ENCODE measurements around the gene SLC2A4. TPM values are rescaled to one million over a fixed set of nuclear protein-coding genes. Genes with fewer than 3 reads are reported as not detected.

The SLC2A4 gene
- total RNA-seq, 2 donors from 2014 or later: 1.2 to 7.7 TPM

GRCh38 chr17:7266784-7267183 lies 14.7 kb upstream of the SLC2A4 start:
- peaks cover 4 to 16% of the 10 kb centered on the region in 2 donors for H3K4me1 ChIP-seq (ENCODE audit: control insufficient read depth in 1 of 2, low read depth in 2 of 2)
- H3K27ac ChIP-seq: no peak overlapping the region
- DNase-seq (ENCODE audit: low spot score): no peak
- H3K36me3 ChIP-seq: no peaks in the 10 kb centered on the region
- no peak for TF ChIP-seq CTCF (IDR thresholded peaks at IDR 0.05)
- peaks cover 9% of the 10 kb centered on the region for H3K27me3 ChIP-seq (replicated peaks; ENCODE audit: insufficient read depth)
- no peak for ATAC-seq (ENCODE audit: insufficient number of reproducible peaks, low FRiP score, low read depth)
- no peaks in the 10 kb centered on the region for H3K9me3 ChIP-seq
- no peak overlapping the region for H3K4me3 ChIP-seq

GRCh38 chr17:7279448-7279847 lies 2.1 kb upstream of the SLC2A4 start:
- H3K4me3 ChIP-seq: no peak overlapping the region
- ATAC-seq (ENCODE audit: insufficient number of reproducible peaks, low FRiP score, low read depth) (no peak), DNase-seq (ENCODE audit: low spot score) (no peak)
- H3K4me1 ChIP-seq (ENCODE audit: control insufficient read depth in 1 of 2, low read depth in 2 of 2): peaks cover 13 to 26% of the 10 kb centered on the region in 2 donors
- H3K27me3 ChIP-seq (replicated peaks; ENCODE audit: insufficient read depth): no peaks in the 10 kb centered on the region
- H3K36me3 ChIP-seq: no peaks in the 10 kb centered on the region
- no peak overlapping the region for H3K27ac ChIP-seq
- H3K9me3 ChIP-seq: no peaks in the 10 kb centered on the region
- TF ChIP-seq CTCF (IDR thresholded peaks at IDR 0.05): no peak

- Histone ChIP-seq H3K36me3 (no peaks in the 10 kb centered on the region), H3K27ac (peak overlapping the region; percentile 82 to 90), H3K4me1 (ENCODE audit: control insufficient read depth in 1 of 2, low read depth in 2 of 2) (peaks cover 13 to 26% of the 10 kb centered on the region in 2 donors), H3K4me3 (peak overlapping the region; percentile 73), H3K27me3 (replicated peaks; ENCODE audit: insufficient read depth) (no peaks in the 10 kb centered on the region), H3K9me3 (no peaks in the 10 kb centered on the region)
- ATAC-seq (ENCODE audit: insufficient number of reproducible peaks, low FRiP score, low read depth) (peak; percentile 37), DNase-seq (ENCODE audit: low spot score) (peak; percentile 33)
- TF ChIP-seq CTCF (IDR thresholded peaks at IDR 0.05): peak; percentile 88
Measured at GRCh38 chr17:7280519-7281073, 922 bp upstream of the SLC2A4 start.

GRCh38 chr17:7281953-7282751 lies 634 bp downstream of the SLC2A4 start:
- H3K36me3 ChIP-seq: no peaks in the 10 kb centered on the region
- no peak overlapping the region for H3K27ac ChIP-seq
- no peak for TF ChIP-seq CTCF (IDR thresholded peaks at IDR 0.05)
- H3K4me3 ChIP-seq: peak overlapping the region; percentile 73
- no peaks in the 10 kb centered on the region for H3K27me3 ChIP-seq (replicated peaks; ENCODE audit: insufficient read depth)
- DNase-seq (ENCODE audit: low spot score): no peak
- peaks cover 13 to 26% of the 10 kb centered on the region in 2 donors for H3K4me1 ChIP-seq (ENCODE audit: control insufficient read depth in 1 of 2, low read depth in 2 of 2)
- no peaks in the 10 kb centered on the region for H3K9me3 ChIP-seq
- no peak for ATAC-seq (ENCODE audit: insufficient number of reproducible peaks, low FRiP score, low read depth)

- DNase-seq (ENCODE audit: low spot score) (no peak), ATAC-seq (ENCODE audit: insufficient number of reproducible peaks, low FRiP score, low read depth) (no peak)
- TF ChIP-seq CTCF (IDR thresholded peaks at IDR 0.05): no peak
- no peaks in the 10 kb centered on the region for H3K36me3 ChIP-seq
- H3K9me3 ChIP-seq: no peaks in the 10 kb centered on the region
- H3K27ac ChIP-seq: no peak overlapping the region
- peaks cover 13 to 26% of the 10 kb centered on the region in 2 donors for H3K4me1 ChIP-seq (ENCODE audit: control insufficient read depth in 1 of 2, low read depth in 2 of 2)
- H3K4me3 ChIP-seq: no peak overlapping the region
- H3K27me3 ChIP-seq (replicated peaks; ENCODE audit: insufficient read depth): no peaks in the 10 kb centered on the region
Measured at GRCh38 chr17:7282752-7283321, 1.3 kb downstream of the SLC2A4 start.
